Measurements from ENCODE around the gene PIMREG. TPM values are rescaled to one million over a fixed set of nuclear protein-coding genes. Genes with fewer than 3 reads are reported as not detected.
A peak's percentile ranks its signal among the peaks of the same experiment; 100 is the strongest.
"Not testable (repeated sequence)": the region's sequence is repeated elsewhere in the genome, so short reads cannot be mapped to it uniquely, and the experiment has no call there.

PIMREG gene
- polyA plus RNA-seq, 1 donor, result 9.7 TPM

DNA sequence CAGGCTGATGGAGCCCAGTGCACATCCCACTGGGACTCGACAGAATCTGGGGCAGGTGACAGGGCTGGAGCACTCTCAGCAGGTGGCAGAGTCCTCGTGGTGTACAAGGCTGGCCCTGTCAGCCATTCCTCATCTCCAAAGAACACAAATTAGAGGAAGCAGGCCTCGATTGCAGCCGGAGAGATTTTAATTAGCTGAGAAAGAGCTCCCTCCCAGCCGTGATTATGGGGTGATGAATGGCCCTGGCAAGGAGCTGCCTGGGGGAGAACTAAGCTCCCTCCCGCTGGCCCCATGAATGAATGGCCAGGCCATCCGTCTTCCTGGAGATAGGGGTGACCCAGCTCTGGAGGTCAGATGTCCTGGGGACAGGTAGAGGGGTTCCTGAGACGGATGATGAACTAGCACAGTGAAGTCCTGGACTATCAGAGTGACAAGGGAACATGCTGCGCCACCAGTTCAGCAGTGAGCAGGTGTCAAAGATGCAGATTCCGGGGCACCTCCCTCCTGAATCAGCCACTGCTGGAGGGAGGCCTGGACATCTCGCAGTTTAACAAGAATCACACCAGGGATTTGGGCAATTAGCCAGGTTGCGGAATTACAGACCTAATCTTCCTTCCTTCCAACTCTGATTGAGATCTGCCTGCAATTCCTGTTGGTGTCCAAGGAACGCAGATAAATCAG is 35.5 kb downstream of the PIMREG start:
- no peaks in the 10 kb centered on the region for H3K27me3 ChIP-seq (ENCODE audit: control insufficient read depth, insufficient read depth, low read length)
- no peak overlapping the region for H3K4me3 ChIP-seq (ENCODE audit: low read length)
- no peak for DNase-seq
- no peaks in the 10 kb centered on the region for H3K4me1 ChIP-seq (ENCODE audit: control insufficient read depth, insufficient read depth, low read length)
- no peak overlapping the region for H3K27ac ChIP-seq (ENCODE audit: low read length)
- H3K9me3 ChIP-seq (ENCODE audit: control insufficient read depth, low read depth, low read length), result no peaks in the 10 kb centered on the region
- H3K36me3 ChIP-seq (ENCODE audit: control insufficient read depth, insufficient read depth, low read length), result no peaks in the 10 kb centered on the region
- no CpG with 5 or more reads among the region's 13 CpGs for WGBS (ENCODE audit: insufficient coverage, low lambda C conversion rate)

GRCh38 chr17:6480303-6480675 is 36.0 kb downstream of the PIMREG start:
- H3K27ac ChIP-seq (ENCODE audit: low read length), result no peak overlapping the region
- no peaks in the 10 kb centered on the region for H3K27me3 ChIP-seq (ENCODE audit: control insufficient read depth, insufficient read depth, low read length)
- no peak overlapping the region for H3K4me3 ChIP-seq (ENCODE audit: low read length)
- no CpG with 5 or more reads among the region's 9 CpGs for WGBS (ENCODE audit: insufficient coverage, low lambda C conversion rate)
- no peaks in the 10 kb centered on the region for H3K36me3 ChIP-seq (ENCODE audit: control insufficient read depth, insufficient read depth, low read length)
- DNase-seq, result no peak
- no peaks in the 10 kb centered on the region for H3K4me1 ChIP-seq (ENCODE audit: control insufficient read depth, insufficient read depth, low read length)
- H3K9me3 ChIP-seq (ENCODE audit: control insufficient read depth, low read depth, low read length), result no peaks in the 10 kb centered on the region

GRCh38 chr17:6482105-6482455 is 37.8 kb downstream of the PIMREG start:
- Histone ChIP-seq H3K9me3 (ENCODE audit: control insufficient read depth, low read depth, low read length) (no peaks in the 10 kb centered on the region), H3K36me3 (ENCODE audit: control insufficient read depth, insufficient read depth, low read length) (no peaks in the 10 kb centered on the region), H3K4me3 (ENCODE audit: low read length) (no peak overlapping the region), H3K4me1 (ENCODE audit: control insufficient read depth, insufficient read depth, low read length) (no peaks in the 10 kb centered on the region), H3K27me3 (ENCODE audit: control insufficient read depth, insufficient read depth, low read length) (no peaks in the 10 kb centered on the region), H3K27ac (ENCODE audit: low read length) (no peak overlapping the region)
- no CpG with 5 or more reads among the region's 6 CpGs for WGBS (ENCODE audit: insufficient coverage, low lambda C conversion rate)
- DNase-seq, result no peak

- not testable (repeated sequence) for H3K27ac ChIP-seq (ENCODE audit: low read length); H3K36me3 ChIP-seq (ENCODE audit: control insufficient read depth, insufficient read depth, low read length); H3K9me3 ChIP-seq (ENCODE audit: control insufficient read depth, low read depth, low read length); H3K27me3 ChIP-seq (ENCODE audit: control insufficient read depth, insufficient read depth, low read length); H3K4me1 ChIP-seq (ENCODE audit: control insufficient read depth, insufficient read depth, low read length); DNase-seq; H3K4me3 ChIP-seq (ENCODE audit: low read length)
- WGBS (ENCODE audit: insufficient coverage, low lambda C conversion rate), result no CpG with 5 or more reads among the region's 10 CpGs
Measured at GRCh38 chr17:6482796-6483195, 38.5 kb downstream of the PIMREG start.

DNA sequence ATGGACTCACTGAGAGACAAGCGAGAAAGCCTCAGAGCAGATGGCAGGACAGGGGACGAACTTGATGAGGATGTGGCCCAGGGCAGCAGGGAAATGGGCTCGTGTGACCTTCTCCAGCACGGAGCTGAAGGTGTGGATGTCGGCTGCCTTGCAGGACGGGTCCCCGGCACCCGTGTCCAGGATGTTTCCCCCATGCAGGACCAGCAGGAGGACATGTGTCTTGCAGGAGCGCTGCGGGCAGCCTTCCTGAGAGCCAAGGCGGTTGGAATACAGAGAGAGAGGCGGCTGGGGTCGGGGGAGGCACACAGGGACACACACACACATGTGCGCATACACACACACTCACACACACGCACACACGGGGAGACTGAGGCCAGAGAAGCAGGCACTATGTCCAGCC is 39.3 kb downstream of the PIMREG start:
- no peak for DNase-seq
- Histone ChIP-seq H3K36me3 (ENCODE audit: control insufficient read depth, insufficient read depth, low read length) (no peaks in the 10 kb centered on the region), H3K9me3 (ENCODE audit: control insufficient read depth, low read depth, low read length) (no peaks in the 10 kb centered on the region), H3K27me3 (ENCODE audit: control insufficient read depth, insufficient read depth, low read length) (no peaks in the 10 kb centered on the region), H3K4me3 (ENCODE audit: low read length) (no peak overlapping the region), H3K4me1 (ENCODE audit: control insufficient read depth, insufficient read depth, low read length) (no peaks in the 10 kb centered on the region), H3K27ac (ENCODE audit: low read length) (no peak overlapping the region)
- 83% methylated on average over 1 of the region's 16 CpGs for WGBS (ENCODE audit: insufficient coverage, low lambda C conversion rate)

DNA sequence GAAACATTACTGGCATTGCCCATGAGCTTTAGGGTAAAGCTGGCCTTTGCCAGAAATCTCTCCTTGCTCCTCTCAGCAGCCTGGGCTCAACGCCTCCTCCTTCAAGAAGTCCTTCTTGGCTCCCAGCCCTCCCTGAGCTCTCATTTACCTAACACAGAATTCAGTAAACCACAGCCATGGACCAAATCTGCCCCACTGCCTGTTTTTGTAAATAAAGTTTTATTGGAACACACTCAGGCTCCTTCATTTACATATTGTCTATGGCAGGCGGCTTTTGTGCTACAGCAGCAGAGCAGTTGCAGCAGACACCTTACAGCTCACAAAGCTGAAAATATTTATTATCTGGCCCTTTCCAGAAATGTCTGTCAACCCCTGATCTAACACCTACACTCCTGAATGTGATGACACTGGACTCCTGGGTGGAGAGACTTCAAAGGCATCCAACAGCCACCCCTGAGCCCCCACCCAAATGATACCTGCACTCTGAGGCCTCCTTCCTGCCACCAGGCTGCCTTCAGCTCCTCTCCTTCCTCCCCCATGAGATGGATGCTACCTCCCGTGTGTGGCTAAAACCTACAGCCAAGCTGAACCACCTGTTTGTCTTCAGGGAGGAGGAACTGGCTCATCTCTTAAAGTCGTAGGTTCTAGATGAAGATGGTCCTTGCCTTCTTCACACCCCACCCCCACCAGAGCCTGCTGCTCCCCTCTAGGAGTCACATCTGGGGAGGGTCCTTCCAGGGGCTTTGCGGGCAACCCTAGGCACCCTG is 41.6 kb downstream of the PIMREG start:
- no peak overlapping the region for H3K27ac ChIP-seq (ENCODE audit: low read length)
- no CpG with 5 or more reads among the region's 5 CpGs for WGBS (ENCODE audit: insufficient coverage, low lambda C conversion rate)
- DNase-seq, result no peak

GRCh38 chr17:6487251-6488007 is 43.2 kb downstream of the PIMREG start:
- no peaks in the 10 kb centered on the region for H3K9me3 ChIP-seq (ENCODE audit: control insufficient read depth, low read depth, low read length)
- H3K27ac ChIP-seq (ENCODE audit: low read length), result no peak overlapping the region
- DNase-seq, result peak in 1 of 2 donors; percentile 17
- WGBS (ENCODE audit: insufficient coverage, low lambda C conversion rate), result no CpG with 5 or more reads among the region's 13 CpGs
- no peaks in the 10 kb centered on the region for H3K27me3 ChIP-seq (ENCODE audit: control insufficient read depth, insufficient read depth, low read length)
- no peaks in the 10 kb centered on the region for H3K36me3 ChIP-seq (ENCODE audit: control insufficient read depth, insufficient read depth, low read length)
- no peak overlapping the region for H3K4me3 ChIP-seq (ENCODE audit: low read length)
- H3K4me1 ChIP-seq (ENCODE audit: control insufficient read depth, insufficient read depth, low read length), result no peaks in the 10 kb centered on the region

More for the DNA sequence above, 41.6 kb downstream of the PIMREG start:
- H3K36me3 ChIP-seq (ENCODE audit: control insufficient read depth, insufficient read depth, low read length), result no peaks in the 10 kb centered on the region
- no peaks in the 10 kb centered on the region for H3K4me1 ChIP-seq (ENCODE audit: control insufficient read depth, insufficient read depth, low read length)
- H3K27me3 ChIP-seq (ENCODE audit: control insufficient read depth, insufficient read depth, low read length), result no peaks in the 10 kb centered on the region
- no peaks in the 10 kb centered on the region for H3K9me3 ChIP-seq (ENCODE audit: control insufficient read depth, low read depth, low read length)
- H3K4me3 ChIP-seq (ENCODE audit: low read length), result no peak overlapping the region

- Histone ChIP-seq H3K36me3 (ENCODE audit: control insufficient read depth, insufficient read depth, low read length) (no peaks in the 10 kb centered on the region), H3K27me3 (ENCODE audit: control insufficient read depth, insufficient read depth, low read length) (no peaks in the 10 kb centered on the region), H3K9me3 (ENCODE audit: control insufficient read depth, low read depth, low read length) (no peaks in the 10 kb centered on the region), H3K27ac (ENCODE audit: low read length) (no peak overlapping the region), H3K4me3 (ENCODE audit: low read length) (no peak overlapping the region), H3K4me1 (ENCODE audit: control insufficient read depth, insufficient read depth, low read length) (no peaks in the 10 kb centered on the region)
- no CpG with 5 or more reads among the region's 6 CpGs for WGBS (ENCODE audit: insufficient coverage, low lambda C conversion rate)
- DNase-seq, result no peak
Measured at GRCh38 chr17:6488008-6488539, 43.8 kb downstream of the PIMREG start.

GRCh38 chr17:6489016-6489550 is 44.8 kb downstream of the PIMREG start:
- no CpG with 5 or more reads among the region's 6 CpGs for WGBS (ENCODE audit: insufficient coverage, low lambda C conversion rate)
- H3K4me3 ChIP-seq (ENCODE audit: low read length), result no peak overlapping the region
- no peaks in the 10 kb centered on the region for H3K4me1 ChIP-seq (ENCODE audit: control insufficient read depth, insufficient read depth, low read length)
- H3K27me3 ChIP-seq (ENCODE audit: control insufficient read depth, insufficient read depth, low read length), result no peaks in the 10 kb centered on the region
- no peak for DNase-seq
- no peak overlapping the region for H3K27ac ChIP-seq (ENCODE audit: low read length)
- H3K36me3 ChIP-seq (ENCODE audit: control insufficient read depth, insufficient read depth, low read length), result no peaks in the 10 kb centered on the region
- H3K9me3 ChIP-seq (ENCODE audit: control insufficient read depth, low read depth, low read length), result no peaks in the 10 kb centered on the region

- Histone ChIP-seq H3K4me1 (ENCODE audit: control insufficient read depth, insufficient read depth, low read length) (no peaks in the 10 kb centered on the region), H3K4me3 (ENCODE audit: low read length) (no peak overlapping the region), H3K9me3 (ENCODE audit: control insufficient read depth, low read depth, low read length) (no peaks in the 10 kb centered on the region), H3K36me3 (ENCODE audit: control insufficient read depth, insufficient read depth, low read length) (no peaks in the 10 kb centered on the region), H3K27ac (ENCODE audit: low read length) (no peak overlapping the region), H3K27me3 (ENCODE audit: control insufficient read depth, insufficient read depth, low read length) (peaks cover 5% of the 10 kb centered on the region)
- WGBS (ENCODE audit: insufficient coverage, low lambda C conversion rate), result no CpG with 5 or more reads among the region's 7 CpGs
- no peak for DNase-seq
Measured at GRCh38 chr17:6491071-6491700, 46.9 kb downstream of the PIMREG start.
